SK-N-SH treated with all-trans-retinoic acid at 6 μM for 48 hours (cell line): Measurements from ENCODE around the gene IQSEC1.

Source experiments
- ATAC-seq: fragments of 200-7000 bp; cut with Tn5 transposase; 3 replicates; pipeline ENCODE4 v1.9.1; 2020; ENCODE audit warnings: mild to moderate bottlenecking, moderate library complexity
- BACH2 ChIP-seq: fragments of 250-450 bp; sonication (Bioruptor Pico); IDR thresholded peaks from 2 replicates; pipeline ENCODE4 v1.9.0; 2021; ENCODE audit warnings: mild to moderate bottlenecking, borderline replicate concordance
- CREB5 ChIP-seq: fragments of 250-450 bp; sonication (Bioruptor Pico); IDR thresholded peaks from 2 replicates; pipeline ENCODE4 v1.5.1; 2020; ENCODE audit warnings: low read depth, mild to moderate bottlenecking, moderate library complexity
- CSDC2 ChIP-seq: fragments of 250-450 bp; sonication (Bioruptor Pico); IDR thresholded peaks from 2 replicates; pipeline ENCODE4 v1.5.0; 2020; ENCODE audit warnings: mild to moderate bottlenecking, moderate library complexity
- CSRNP3 ChIP-seq: fragments of 250-450 bp; sonication (Bioruptor Pico); IDR thresholded peaks from 2 replicates; pipeline ENCODE4 v1.5.1; 2021; ENCODE audit warnings: mild to moderate bottlenecking, moderate library complexity
- ESRRG ChIP-seq: fragments of 250-450 bp; sonication (Bioruptor Pico); IDR thresholded peaks from 2 replicates; pipeline ENCODE4 v1.6.1; 2021; ENCODE audit warnings: mild to moderate bottlenecking
- ISL1 ChIP-seq: fragments of 250-450 bp; sonication (Bioruptor Pico); IDR thresholded peaks from 2 replicates; pipeline ENCODE4 v2.1.2; 2022; ENCODE audit warnings: mild to moderate bottlenecking, moderate library complexity
- PATZ1 ChIP-seq: fragments of 250-450 bp; sonication (Bioruptor Pico); IDR thresholded peaks from 2 replicates; pipeline ENCODE4 v1.8.0; 2020; ENCODE audit warnings: mild to moderate bottlenecking, moderate library complexity, borderline replicate concordance
- POU6F1 ChIP-seq: fragments of 250-450 bp; sonication (Bioruptor Pico); IDR thresholded peaks from 2 replicates; pipeline ENCODE4 v1.8.0; 2021; ENCODE audit warnings: low read depth, mild to moderate bottlenecking, moderate library complexity, borderline replicate concordance
- RARB ChIP-seq: fragments of 250-450 bp; sonication (Bioruptor Pico); IDR thresholded peaks from 2 replicates; pipeline ENCODE4 v1.8.0; 2021; ENCODE audit warnings: mild to moderate bottlenecking, moderate library complexity
- SNAI2 ChIP-seq: fragments of 250-450 bp; sonication (Bioruptor Pico); IDR thresholded peaks from 2 replicates; pipeline ENCODE4 v1.5.0; 2020; ENCODE audit warnings: mild to moderate bottlenecking, moderate library complexity
- TSHZ2 ChIP-seq: fragments of 250-450 bp; sonication (Bioruptor Pico); IDR thresholded peaks from 2 replicates; pipeline ENCODE4 v1.5.0; 2020; ENCODE audit warnings: mild to moderate bottlenecking, moderate library complexity
- ZC3H10 ChIP-seq: fragments of 250-450 bp; sonication (Bioruptor Pico); IDR thresholded peaks from 2 replicates; pipeline ENCODE4 v1.5.1; 2021; ENCODE audit warnings: mild to moderate bottlenecking, moderate library complexity
- ZFP3 ChIP-seq: fragments of 250-450 bp; sonication (Bioruptor Pico); IDR thresholded peaks from 2 replicates; pipeline ENCODE4 v1.5.0; 2020; ENCODE audit warnings: mild to moderate bottlenecking, moderate library complexity
- ZFP30 ChIP-seq: fragments of 450-650 bp; formaldehyde crosslinking; IDR thresholded peaks from 2 replicates; pipeline ENCODE4 v1.5.0; 2022; ENCODE audit warnings: mild to moderate bottlenecking, moderate library complexity
- ZNF70 ChIP-seq: fragments of 450-650 bp; formaldehyde crosslinking; IDR thresholded peaks from 2 replicates; pipeline ENCODE4 v1.5.0; 2020; ENCODE audit warnings: mild to moderate bottlenecking, moderate library complexity

IQSEC1 gene

GRCh38 chr3:12961697-12962036 is 111.6 kb downstream of the IQSEC1 start:
- no peak for TF ChIP-seq ZNF70 (CRISPR knock-in tag)
- no peak for TF ChIP-seq CSRNP3
- TF ChIP-seq ZC3H10, result no peak
- TF ChIP-seq CREB5 (CRISPR knock-in tag), result no peak
- no peak for TF ChIP-seq ISL1
- no peak for TF ChIP-seq ZFP30
- TF ChIP-seq CSDC2, result no peak
- TF ChIP-seq TSHZ2 (CRISPR knock-in tag), result no peak
- no peak for TF ChIP-seq ZFP3 (CRISPR knock-in tag)
- TF ChIP-seq RARB (CRISPR knock-in tag), result no peak
- TF ChIP-seq BACH2 (CRISPR knock-in tag), result no peak
- ATAC-seq, result no peak

- ATAC-seq, result no peak
- TF ChIP-seq SNAI2 (no peak), TSHZ2 (CRISPR knock-in tag) (no peak), PATZ1 (CRISPR knock-in tag) (no peak), RARB (CRISPR knock-in tag) (no peak), ESRRG (CRISPR knock-in tag) (no peak), CREB5 (CRISPR knock-in tag) (no peak), ISL1 (no peak)
These were observed 112.1 kb downstream of the IQSEC1 start for GRCh38 chr3:12961007-12961696.

GRCh38 chr3:12960497-12960896 is 112.7 kb downstream of the IQSEC1 start:
- no peak for TF ChIP-seq POU6F1
- no peak for ATAC-seq
